ENCODE data around the gene TRABD2B.

GRCh38 chr1:47738560-47739182 is 258.5 kb downstream of the TRABD2B start:
- peak; percentile 82 for TF ChIP-seq CTCF (IDR thresholded peaks at IDR 0.05)
- TF ChIP-seq ZFX (IDR thresholded peaks at IDR 0.05; ENCODE audit: borderline replicate concordance), result no peak
